Inflammatory macrophage (primary cell): ENCODE measurements around the gene MYRF.
A peak's percentile ranks its signal among the peaks of the same experiment; 100 is the strongest.

Experiments used
- DNase-seq, 2 donors: peaks; one replicate each; pipeline ENCODE4 v3.0.0-alpha.2; 2020 to 2022

MYRF gene

DNA sequence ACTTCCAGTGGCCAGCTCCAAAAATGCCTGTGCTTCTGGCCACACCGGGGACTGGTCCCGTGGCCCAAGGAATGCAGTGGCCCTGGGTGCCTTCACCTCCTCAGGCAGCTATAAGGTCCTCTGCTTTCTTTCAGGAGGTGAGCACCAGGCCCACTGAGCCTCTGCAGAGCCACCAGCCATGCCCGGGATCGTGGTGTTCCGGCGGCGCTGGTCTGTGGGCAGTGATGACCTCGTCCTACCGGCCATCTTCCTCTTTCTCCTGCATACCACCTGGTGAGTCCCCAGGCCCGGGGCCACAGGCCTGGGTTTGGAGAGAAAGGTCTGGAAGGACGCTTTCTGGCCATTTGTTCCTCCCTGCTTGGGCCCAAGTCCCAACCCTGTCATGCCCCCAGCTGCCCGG lies 32.5 kb upstream of the MYRF start:
- DNase-seq, result peak in 1 of 2 donors; percentile 30

GRCh38 chr11:61720597-61720996 lies 31.8 kb upstream of the MYRF start:
- no peak for DNase-seq

- DNase-seq, result no peak
Measured at GRCh38 chr11:61724437-61724836, 28.0 kb upstream of the MYRF start.

DNA sequence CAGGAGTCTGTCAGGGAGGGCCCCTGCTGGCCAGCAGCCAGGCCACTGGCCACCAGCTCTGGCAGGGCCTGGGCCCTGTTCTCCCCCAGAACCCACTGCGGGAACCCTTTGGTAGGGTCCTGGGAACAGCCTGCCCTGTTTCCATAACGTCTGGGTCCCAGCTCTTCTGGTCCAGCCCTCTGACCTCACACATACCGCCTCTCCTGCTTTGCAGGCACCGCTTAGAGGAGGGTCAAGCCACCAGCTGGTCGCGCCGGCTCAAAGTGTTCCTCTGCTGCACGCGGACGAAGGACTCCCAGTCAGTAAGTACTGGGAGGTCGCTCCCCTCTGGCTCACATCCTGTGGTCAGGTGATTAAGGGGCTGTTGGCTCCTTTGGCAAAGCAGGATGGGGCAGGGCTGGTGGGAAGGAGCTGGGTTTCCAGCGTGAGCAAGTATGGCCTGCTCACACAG lies 26.6 kb upstream of the MYRF start:
- no peak for DNase-seq

DNA sequence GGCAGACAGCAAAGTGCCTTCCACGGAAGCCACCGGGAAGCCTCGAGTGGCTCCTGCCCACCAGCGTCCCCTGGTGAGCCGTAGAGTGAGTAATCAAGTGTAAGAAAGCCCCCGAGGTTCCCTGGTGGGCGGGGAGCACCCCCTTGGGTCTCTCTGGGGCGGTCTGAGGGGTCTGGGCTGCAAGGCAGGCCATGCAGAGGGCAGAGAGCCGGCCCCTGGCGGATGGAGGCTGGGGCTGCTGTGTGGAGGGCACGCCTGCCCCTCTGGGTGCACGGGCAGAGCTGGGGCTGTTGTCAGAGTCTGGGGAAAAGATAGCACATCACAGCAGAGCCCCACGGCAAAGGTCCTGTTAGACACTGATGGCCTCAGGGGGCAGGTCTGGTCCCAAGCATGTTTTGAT lies 25.7 kb upstream of the MYRF start:
- no peak for DNase-seq

DNA sequence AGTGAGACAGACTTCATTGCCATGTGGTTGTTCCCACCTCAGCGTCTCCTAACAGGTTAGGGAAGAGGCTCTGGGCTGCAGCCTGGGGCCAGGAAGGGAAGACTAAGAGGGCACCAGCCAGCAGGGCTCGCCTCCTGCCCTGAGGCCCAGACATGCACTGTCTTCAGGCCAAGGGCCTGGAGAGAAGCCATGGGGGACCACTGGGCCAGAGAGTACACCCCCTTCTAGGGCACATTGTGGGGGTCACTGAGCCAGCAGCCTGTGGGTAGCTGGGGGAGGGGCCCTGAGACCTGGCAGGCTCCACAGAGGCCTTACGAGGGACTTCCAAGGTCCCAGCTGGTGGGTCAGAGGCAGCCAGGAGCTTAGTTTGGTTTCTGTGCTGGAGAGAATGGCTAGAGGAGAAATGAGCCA lies 25.0 kb upstream of the MYRF start:
- DNase-seq, result no peak

GRCh38 chr11:61728066-61728939 lies 24.1 kb upstream of the MYRF start:
- DNase-seq, result no peak

DNA sequence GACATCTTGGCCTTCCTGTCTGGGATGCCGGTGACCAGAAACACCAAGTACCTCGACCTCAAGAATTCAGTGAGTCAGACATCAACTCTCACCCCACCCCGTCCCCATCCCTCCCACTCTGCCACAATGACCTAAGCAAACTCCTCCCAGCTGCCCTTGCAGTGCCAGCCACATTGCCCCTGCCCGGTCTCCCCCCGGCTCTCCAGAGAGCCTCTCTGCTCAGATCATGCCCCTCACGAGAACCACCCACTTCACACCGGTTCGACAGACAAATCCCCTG lies 23.6 kb upstream of the MYRF start:
- no peak for DNase-seq

DNA sequence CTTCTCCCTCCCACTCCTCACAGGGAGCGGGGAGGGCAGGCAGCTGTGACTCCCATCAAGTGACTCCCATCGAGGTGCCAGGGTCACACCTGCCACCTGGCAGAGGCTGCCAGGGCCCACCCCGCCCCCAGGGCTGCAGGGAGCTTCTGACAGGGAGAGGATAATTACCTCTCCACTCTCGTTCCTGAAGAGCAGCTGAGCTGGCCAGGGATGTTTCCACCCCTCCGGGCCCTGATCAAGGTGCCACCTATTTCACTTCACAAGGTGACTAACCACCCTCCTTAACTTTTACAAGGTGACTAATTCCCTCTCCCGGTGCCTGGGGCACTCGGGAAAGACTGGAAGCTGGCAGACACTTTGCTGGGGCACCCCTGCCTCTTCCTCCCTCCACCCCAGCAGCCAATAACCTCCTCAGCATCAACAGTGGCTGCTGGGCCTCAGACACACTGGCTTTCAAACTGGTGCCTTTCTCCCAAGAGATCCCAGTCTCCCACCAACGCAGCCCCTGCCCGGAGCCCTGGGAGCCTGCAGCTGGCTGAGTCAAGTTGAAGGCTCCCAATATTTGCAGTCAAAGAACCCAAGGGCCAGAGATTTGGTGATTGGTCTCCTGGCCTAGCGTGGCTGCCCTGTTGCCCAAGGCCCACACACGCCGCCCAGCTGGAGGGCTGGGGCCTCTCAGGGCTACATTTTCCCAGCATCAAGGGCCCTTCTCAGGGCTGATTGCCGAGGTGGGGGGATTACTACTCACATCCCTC lies 22.0 kb upstream of the MYRF start:
- no peak for DNase-seq

DNA sequence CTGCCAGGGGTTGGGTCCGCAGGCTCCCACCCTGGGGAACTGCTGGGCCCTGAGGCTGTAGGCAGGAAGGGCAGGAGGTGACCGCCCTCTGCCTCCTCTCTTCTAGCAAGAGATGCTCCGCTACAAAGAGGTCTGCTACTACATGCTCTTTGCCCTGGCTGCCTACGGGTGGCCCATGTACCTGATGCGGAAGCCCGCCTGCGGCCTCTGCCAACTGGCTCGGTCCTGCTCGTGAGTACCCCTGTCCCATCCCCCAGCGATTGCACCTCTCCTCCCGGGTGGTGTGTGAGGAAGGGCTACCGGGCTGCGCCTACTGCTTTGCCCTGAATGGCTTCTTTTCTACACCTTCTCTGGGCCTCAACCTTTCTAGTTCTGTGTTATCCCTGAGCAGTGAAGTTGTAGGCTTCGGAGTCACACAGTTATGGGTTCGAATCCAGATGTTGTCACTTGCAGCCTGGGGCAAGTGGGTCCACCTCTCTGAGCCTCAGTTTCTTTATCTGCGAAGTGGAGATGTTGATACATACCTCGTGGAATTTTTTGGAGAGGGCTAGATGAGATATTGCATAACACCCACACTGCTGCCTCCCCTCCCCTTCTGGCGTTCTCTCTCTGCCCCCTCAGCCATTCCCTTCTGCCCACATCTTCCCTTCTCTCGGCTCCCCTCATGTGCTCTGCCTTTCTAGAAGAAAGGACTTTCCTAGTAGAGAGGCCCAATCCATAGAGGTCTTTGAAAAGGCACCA lies 21.1 kb upstream of the MYRF start:
- DNase-seq, result no peak

GRCh38 chr11:61731952-61732675 lies 20.3 kb upstream of the MYRF start:
- no peak for DNase-seq

DNA sequence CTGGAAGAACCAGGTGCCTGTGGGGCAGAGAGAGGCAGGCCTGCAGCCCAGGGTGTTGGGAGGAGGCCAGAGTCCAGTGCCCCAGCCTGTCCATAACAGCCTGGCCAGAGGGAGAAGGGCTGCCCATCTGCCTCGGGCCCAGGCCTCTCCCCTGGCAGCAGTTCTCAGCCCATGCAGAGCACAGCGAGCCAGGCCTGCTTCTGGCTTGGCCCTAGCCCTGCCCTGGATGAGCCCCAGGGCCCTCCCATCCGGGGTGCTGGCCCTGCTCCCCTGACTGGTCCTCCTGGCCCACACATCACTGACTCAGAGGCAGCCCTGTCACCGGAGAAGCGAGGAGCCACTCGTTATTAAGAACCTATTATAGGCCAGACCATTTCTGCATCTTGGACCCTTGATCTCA lies 19.7 kb upstream of the MYRF start:
- DNase-seq, result peak in 1 of 2 donors; percentile 72

DNA sequence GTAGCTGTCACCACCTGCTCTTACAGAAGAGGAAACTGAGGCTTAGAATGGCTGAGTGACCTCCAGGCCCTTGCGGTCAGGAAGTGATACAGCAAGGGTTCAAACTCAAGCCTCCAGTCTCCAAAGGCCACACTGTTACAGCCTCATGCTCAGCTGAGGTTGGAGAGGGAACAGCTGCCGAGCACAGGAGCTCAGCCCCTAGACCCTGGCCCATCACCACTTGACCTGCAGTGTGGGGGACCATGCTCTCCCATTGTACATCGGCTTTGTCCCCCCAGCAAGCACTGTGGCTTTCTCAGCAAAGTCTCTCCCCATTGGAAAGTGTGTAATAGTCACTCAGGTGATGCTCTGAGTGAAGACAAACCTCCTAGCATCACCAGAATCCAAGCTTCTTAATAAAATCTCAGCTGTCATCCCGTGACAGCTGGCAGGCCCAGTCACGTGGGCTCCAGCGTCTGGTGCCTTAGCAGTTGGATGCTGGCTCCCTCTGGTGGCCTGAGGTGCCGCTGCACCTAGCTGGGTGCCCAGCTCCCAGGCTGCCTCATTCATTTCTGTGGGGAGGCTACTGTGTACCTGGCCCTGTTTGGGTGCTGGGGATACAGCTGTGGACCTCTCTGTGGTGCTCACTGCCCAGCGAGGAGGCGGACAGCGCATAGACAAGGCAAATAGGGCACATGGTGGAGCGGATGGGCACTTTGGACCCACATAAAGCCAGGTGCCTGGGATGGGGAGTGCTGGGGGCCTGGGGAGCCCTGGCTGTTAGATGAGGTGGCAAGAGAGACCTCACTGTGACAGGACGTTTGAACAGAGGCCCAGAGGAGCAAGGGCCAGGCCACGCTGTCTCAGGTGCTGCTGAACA lies 19.1 kb upstream of the MYRF start:
- DNase-seq, result peak; percentile 90 to 92

GRCh38 chr11:61734767-61735166 lies 17.7 kb upstream of the MYRF start:
- DNase-seq, result no peak

GRCh38 chr11:61735391-61735790 lies 17.0 kb upstream of the MYRF start:
- DNase-seq, result no peak

- DNase-seq, result no peak
Measured at GRCh38 chr11:61736310-61736709, 16.1 kb upstream of the MYRF start.

- no peak for DNase-seq
Measured at GRCh38 chr11:61737131-61737530, 15.3 kb upstream of the MYRF start.

GRCh38 chr11:61737636-61738386 lies 14.6 kb upstream of the MYRF start:
- no peak for DNase-seq

- no peak for DNase-seq
Measured at GRCh38 chr11:61738776-61739175, 13.7 kb upstream of the MYRF start.

GRCh38 chr11:61739413-61739812 lies 13.0 kb upstream of the MYRF start:
- no peak for DNase-seq

DNA sequence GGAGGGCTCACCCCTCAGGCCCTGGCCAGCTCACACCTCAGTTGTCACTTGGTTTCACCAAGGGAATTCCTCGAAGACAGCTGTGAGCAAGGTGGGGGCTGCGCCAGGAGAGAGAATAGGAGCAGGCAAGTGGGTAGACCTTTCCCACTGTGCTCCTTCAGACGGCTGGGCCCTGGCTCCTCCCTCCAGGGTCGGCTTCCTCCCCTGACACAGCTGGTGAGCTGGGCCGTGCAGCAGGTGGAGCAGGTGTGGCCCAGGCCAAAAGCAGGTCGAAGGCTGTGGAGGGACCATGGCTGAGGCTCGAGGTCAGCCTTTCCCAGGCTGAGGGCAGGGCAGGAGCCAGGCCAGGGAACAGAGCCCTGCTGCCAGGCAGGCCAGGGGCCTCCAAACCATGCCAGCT lies 12.5 kb upstream of the MYRF start:
- DNase-seq, result no peak
